Vagina (tissue), 2 donors: Measurements from ENCODE around the gene L1CAM. TPM values are rescaled to one million over a fixed set of nuclear protein-coding genes. Genes with fewer than 3 reads are reported as not detected.

ENCODE experiments used
- DNase-seq, 2 donors: peaks; one replicate each; pipeline ENCODE4 v3.0.0-alpha.2; 2017; ENCODE audit errors: extremely low spot score in 2 of 2
- H3K27ac ChIP-seq: fragments of 200-600 bp; sonication (generic); one replicate; pipeline ENCODE4 v1.5.1; 2019
- H3K27me3 ChIP-seq: fragments of 200-600 bp; sonication (generic); one replicate; pipeline ENCODE4 v1.5.1; 2019
- H3K36me3 ChIP-seq, 2 donors: fragments of 200-600 bp; sonication (generic); one replicate each; pipeline ENCODE4 v1.5.1; 2017 to 2019
- H3K4me1 ChIP-seq: fragments of 200-600 bp; sonication (generic); one replicate; pipeline ENCODE4 v1.5.1; 2019
- H3K4me3 ChIP-seq, 2 donors: fragments of 200-600 bp; sonication (generic); 1 replicate in 1 of 2; 2 replicates in 1 of 2; pipeline ENCODE4 v1.5.1; 2016 to 2019
- H3K9me3 ChIP-seq: fragments of 200-600 bp; sonication (generic); one replicate; pipeline ENCODE4 v1.5.1; 2019
- CTCF ChIP-seq, 3 experiments: fragments of 450-650 bp in 2 of 3; fragments of 200-600 bp in 1 of 3; sonication (generic) in 1 of 3; IDR thresholded peaks; one replicate each; pipeline ENCODE4 v1.5.1; 2017 to 2019; ENCODE audit warnings: antibody characterized with exemption in 3 of 3, mild to moderate bottlenecking in 2 of 3, moderate library complexity in 2 of 3
- POLR2A ChIP-seq, 2 donors: fragments of 450-650 bp; IDR thresholded peaks; one replicate each; pipeline ENCODE4 v1.6.1; 2017; ENCODE audit warnings: antibody characterized with exemption in 2 of 2, mild to moderate bottlenecking in 2 of 2, moderate library complexity in 2 of 2
- POLR2AphosphoS5 ChIP-seq, 2 donors: sonication (generic); formaldehyde crosslinking; IDR thresholded peaks; one replicate each; pipeline ENCODE4 v1.9.0; 2017; ENCODE audit warnings: antibody characterized with exemption in 2 of 2, mild to moderate bottlenecking in 2 of 2, low read depth in 1 of 2; ENCODE audit not compliant: insufficient read depth in 1 of 2
- intact Hi-C: fragments of 100-400 bp; cut with DNase I; formaldehyde crosslinking; loops from one replicate; pipeline ENCODE4 v1.15.1; 2023
- total RNA-seq: library from RNA; depleted of rRNA; stranded (reverse); fragments of >200 nt; gene quantifications from one replicate; pipeline ENCODE4 v1.2.3, GENCODE V29; 2016

L1CAM gene
- total RNA-seq, 1 donor from 2014 or later, result 9.6 TPM

GRCh38 chrX:153857348-153857903 lies 28.5 kb downstream of the L1CAM start:
- H3K9me3 ChIP-seq, result no peaks in the 10 kb centered on the region
- intact Hi-C loops, result no loop called here
- H3K27ac ChIP-seq, result no peak overlapping the region
- H3K4me3 ChIP-seq, result no peak overlapping the region
- H3K36me3 ChIP-seq, result no peaks in the 10 kb centered on the region
- no peak for TF ChIP-seq POLR2A (IDR thresholded peaks at IDR 0.05)
- no peak for TF ChIP-seq POLR2AphosphoS5 (IDR thresholded peaks at IDR 0.05; ENCODE audit: insufficient read depth in 1 of 2, low read depth in 1 of 2)
- TF ChIP-seq CTCF (IDR thresholded peaks at IDR 0.05), result no peak
- no peaks in the 10 kb centered on the region for H3K27me3 ChIP-seq
- no peak for DNase-seq
- H3K4me1 ChIP-seq, result no peaks in the 10 kb centered on the region

- intact Hi-C loops, result no loop called here
- no peak for DNase-seq
Measured at GRCh38 chrX:153854702-153855101, 31.3 kb downstream of the L1CAM start.

GRCh38 chrX:153853902-153854267 lies 32.1 kb downstream of the L1CAM start:
- no peak for TF ChIP-seq POLR2A (IDR thresholded peaks at IDR 0.05)
- TF ChIP-seq POLR2AphosphoS5 (IDR thresholded peaks at IDR 0.05; ENCODE audit: insufficient read depth in 1 of 2, low read depth in 1 of 2), result no peak
- no peak for TF ChIP-seq CTCF (IDR thresholded peaks at IDR 0.05)
- Histone ChIP-seq H3K36me3 (no peaks in the 10 kb centered on the region), H3K4me1 (no peaks in the 10 kb centered on the region), H3K4me3 (no peak overlapping the region), H3K9me3 (no peaks in the 10 kb centered on the region), H3K27me3 (no peaks in the 10 kb centered on the region), H3K27ac (no peak overlapping the region)
- intact Hi-C loops, result no loop called here
- no peak for DNase-seq

More at GRCh38 chrX:153854702-153855101, 31.3 kb downstream of the L1CAM start:
- Histone ChIP-seq H3K4me3 (no peak overlapping the region), H3K4me1 (no peaks in the 10 kb centered on the region), H3K27me3 (no peaks in the 10 kb centered on the region), H3K9me3 (no peaks in the 10 kb centered on the region), H3K27ac (no peak overlapping the region), H3K36me3 (no peaks in the 10 kb centered on the region)
- TF ChIP-seq POLR2AphosphoS5 (IDR thresholded peaks at IDR 0.05; ENCODE audit: insufficient read depth in 1 of 2, low read depth in 1 of 2) (no peak), CTCF (IDR thresholded peaks at IDR 0.05) (no peak), POLR2A (IDR thresholded peaks at IDR 0.05) (no peak)

- intact Hi-C loops, result no loop called here
- Histone ChIP-seq H3K4me1 (no peaks in the 10 kb centered on the region), H3K27me3 (no peaks in the 10 kb centered on the region), H3K9me3 (no peaks in the 10 kb centered on the region), H3K36me3 (no peaks in the 10 kb centered on the region), H3K4me3 (no peak overlapping the region), H3K27ac (no peak overlapping the region)
- DNase-seq, result no peak
- no peak for TF ChIP-seq CTCF (IDR thresholded peaks at IDR 0.05)
- TF ChIP-seq POLR2A (IDR thresholded peaks at IDR 0.05), result no peak
- TF ChIP-seq POLR2AphosphoS5 (IDR thresholded peaks at IDR 0.05; ENCODE audit: insufficient read depth in 1 of 2, low read depth in 1 of 2), result no peak
Measured at GRCh38 chrX:153853180-153853901, 32.6 kb downstream of the L1CAM start.

GRCh38 chrX:153851981-153852380 lies 34.0 kb downstream of the L1CAM start:
- Histone ChIP-seq H3K4me1 (no peaks in the 10 kb centered on the region), H3K36me3 (no peaks in the 10 kb centered on the region), H3K4me3 (no peak overlapping the region), H3K27me3 (no peaks in the 10 kb centered on the region), H3K9me3 (no peaks in the 10 kb centered on the region), H3K27ac (no peak overlapping the region)
- intact Hi-C loops, result no loop called here
- DNase-seq, result no peak
- TF ChIP-seq CTCF (IDR thresholded peaks at IDR 0.05) (no peak), POLR2AphosphoS5 (IDR thresholded peaks at IDR 0.05; ENCODE audit: insufficient read depth in 1 of 2, low read depth in 1 of 2) (no peak), POLR2A (IDR thresholded peaks at IDR 0.05) (no peak)
